GM19193 (cell line): Measurements from ENCODE around the gene SHROOM4.

Source experiments
- POLR2A ChIP-seq: IDR thresholded peaks from 4 replicates; pipeline ENCODE4 v1.6.1; 2011; ENCODE audit not compliant: insufficient read depth, insufficient read length; ENCODE audit errors: extremely low read depth

SHROOM4 gene

DNA sequence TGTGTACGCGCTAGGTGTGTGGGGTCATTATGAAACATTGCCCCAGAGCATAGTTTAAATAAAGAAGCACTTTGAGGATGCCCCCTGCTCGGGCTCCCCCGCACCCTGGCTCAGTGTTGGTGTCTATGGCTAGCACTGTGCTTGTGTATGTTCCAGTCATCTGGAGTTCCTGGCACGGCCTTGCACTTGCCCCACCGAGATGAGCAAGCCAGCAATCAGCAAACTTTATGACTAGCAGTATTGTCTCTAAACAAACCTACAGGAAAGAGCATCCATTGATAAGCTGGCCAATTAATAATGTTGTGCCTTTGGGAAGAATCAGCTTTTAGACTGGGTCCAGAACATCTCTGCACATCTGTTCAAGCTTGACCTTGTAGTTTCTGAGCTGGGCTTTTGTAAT, 707 bp upstream of the SHROOM4 start:
- TF ChIP-seq POLR2A = no peak

DNA sequence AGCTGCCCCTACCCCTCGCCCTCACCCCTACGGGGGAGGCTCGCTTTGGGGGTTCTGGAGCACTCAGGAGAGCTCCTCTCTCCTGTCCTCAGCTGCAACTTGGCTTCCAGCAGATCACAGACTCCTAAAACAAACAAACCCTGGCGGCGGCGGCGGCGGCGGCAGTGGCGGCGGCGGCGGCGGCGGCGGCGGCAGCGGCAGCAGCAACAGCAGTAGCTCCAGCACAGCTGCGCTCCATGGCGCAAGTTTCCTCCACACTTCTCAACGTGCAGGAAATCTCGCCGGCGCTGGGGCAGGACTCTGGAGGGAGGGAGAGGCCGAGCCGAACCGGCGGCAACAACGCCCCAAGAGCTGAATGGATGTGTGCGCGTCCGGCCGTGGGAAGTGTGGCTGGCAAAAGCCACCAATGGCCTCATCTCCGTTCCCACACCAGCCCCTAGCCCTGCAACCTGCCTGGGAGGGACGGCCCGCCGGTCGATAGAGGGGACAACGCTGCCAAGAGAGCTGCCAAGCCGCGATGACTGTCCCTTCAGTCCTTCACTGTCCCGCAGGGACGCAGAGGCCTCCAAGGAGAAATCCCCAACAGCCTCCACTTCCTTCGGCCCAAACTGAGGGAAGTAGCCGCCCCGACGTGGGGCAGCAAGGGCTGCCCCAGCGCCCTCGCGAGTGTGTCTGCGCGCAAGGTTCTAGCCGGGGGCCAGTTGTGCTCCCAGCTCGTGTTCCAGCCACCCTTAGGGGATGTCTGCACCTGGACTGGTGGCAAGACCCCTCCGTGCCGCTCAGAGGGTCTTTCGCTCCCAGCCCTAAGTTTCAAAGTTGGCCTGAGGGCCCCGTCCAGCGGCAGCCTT, 775 bp downstream of the SHROOM4 start:
- no peak for TF ChIP-seq POLR2A

DNA sequence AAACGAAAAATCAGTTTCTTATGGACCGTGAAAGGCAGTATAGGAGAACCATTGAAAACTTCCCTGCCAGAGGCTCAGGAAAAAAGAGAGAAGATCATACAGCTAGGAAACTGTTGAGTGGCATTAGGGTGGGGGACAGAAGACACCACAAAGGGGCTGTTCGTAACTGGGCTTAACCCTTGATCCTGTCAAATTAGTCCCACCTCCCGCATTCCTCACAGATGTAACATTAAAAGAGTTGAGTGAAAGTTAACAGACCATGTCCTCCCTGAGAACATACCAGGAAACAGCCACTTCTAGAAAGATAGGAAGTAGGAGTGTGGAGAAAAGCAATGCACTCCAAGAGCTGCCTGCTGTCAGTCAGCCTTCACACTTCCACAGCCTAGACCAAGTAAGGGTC, 8.7 kb downstream of the SHROOM4 start:
- no peak for TF ChIP-seq POLR2A

DNA sequence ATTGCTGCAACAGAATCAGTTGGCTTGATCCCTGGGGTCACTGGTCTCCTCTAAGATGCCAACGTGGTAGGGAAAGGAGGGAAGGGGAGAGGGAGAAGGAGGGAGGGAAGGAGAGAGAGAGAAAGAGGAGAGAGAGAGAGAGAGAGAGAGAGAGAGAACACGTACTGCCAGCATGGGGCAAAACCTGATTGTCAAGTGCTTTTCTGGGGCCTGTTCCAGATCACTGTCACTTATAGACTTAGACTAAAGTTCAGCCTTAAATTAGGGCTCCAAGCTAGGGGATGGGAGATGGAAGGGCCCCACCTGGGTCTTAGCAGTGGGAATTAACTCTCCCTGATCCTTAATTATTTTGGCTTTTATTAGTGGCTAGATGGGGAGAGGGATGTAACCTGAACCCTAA, 12.9 kb downstream of the SHROOM4 start:
- TF ChIP-seq POLR2A = no peak

DNA sequence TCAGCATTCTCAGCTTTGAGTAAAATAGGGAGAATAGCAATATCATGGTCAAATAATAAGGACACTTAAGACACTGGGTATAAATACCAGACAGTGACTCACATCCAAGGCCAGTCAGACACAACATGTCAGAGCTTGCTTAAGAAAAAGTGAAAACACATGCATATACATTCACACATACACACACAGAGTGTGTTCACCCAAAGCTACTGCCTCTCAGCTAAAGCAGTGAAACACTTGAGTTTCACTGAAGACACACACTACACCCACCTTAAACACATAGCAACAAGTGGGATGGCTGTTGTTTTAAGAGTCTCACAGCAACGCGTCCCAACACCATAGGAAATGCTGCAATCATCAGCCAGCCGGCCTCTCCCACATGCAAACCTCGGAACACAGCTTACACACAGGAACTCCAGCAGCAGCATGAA, 14.4 kb downstream of the SHROOM4 start:
- TF ChIP-seq POLR2A = no peak

DNA sequence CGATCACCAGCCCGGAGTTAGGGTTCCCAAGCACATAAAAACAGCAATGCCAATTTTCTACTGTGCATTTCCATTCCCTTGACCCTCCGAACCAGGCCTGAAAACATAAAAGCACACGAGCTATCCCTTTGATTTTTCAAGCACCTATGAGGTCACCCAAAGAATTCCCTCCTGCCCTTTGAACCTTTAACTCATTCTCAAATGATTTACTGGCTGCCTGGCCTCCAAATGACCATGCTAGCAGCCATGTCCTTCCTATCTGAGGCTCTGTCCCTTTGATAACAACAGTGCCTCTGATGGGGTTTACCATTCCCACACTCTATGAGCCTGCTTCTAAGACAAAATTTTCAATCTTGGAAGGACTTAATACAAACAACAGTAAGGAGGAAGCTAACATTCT, 15.2 kb downstream of the SHROOM4 start:
- no peak for TF ChIP-seq POLR2A

DNA sequence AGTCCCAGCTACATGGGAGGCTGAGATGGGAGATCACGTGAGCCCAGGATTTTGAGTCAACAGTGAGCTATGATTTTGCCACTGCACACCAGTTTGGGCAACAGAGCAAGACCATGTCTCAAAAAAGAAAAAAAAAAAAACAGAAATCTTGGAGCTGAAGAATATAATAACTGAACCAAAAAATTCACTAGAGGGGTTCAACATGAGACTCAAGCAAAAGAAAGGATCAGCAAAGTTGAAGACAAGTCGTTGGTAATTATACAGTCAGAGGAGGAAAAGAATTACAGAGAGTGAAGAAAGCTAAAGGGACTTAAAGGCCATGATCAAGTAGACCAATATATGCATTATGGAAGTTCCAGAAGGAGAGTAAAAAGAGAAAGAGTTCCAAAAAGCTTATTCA, 26.9 kb downstream of the SHROOM4 start:
- no peak for TF ChIP-seq POLR2A

DNA sequence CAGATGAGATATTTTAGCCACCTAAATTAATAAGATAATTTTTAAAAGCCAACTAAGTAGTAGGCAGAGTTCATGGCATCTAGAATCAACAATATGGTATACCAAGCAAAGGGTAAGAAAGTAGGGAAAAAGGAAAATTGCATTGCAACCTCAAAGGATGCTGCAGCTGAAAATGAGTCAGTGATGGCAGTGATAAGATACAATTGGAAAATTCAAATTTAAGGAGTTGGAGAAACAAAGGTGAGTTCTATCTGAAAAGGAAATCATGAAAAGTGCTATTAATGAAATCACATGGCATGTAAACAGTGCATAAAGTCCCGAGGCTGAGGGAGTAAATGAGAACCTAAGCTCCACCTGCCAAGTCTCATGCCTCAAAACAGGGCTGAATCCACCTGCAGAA, 33.9 kb downstream of the SHROOM4 start:
- TF ChIP-seq POLR2A = no peak

DNA sequence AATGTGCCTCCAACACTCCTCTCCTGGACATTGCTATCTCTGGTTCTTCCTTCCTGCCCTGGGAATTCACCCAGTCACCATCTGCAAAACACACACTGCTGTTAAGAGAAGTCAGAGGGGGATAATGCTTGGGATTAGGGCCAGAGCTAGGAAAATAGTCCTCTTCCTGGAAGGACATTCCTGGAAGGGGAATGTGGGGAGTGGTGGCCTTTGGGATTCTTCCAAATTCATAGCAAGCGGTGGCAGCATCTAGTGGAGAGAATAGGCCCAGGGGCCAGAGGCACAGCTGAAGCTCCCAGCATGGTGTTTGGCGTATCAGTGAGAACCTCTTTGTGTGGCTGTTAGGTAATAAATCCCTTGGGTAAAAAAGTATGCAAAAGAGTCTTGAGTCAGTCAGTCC, 34.3 kb downstream of the SHROOM4 start:
- TF ChIP-seq POLR2A = no peak

DNA sequence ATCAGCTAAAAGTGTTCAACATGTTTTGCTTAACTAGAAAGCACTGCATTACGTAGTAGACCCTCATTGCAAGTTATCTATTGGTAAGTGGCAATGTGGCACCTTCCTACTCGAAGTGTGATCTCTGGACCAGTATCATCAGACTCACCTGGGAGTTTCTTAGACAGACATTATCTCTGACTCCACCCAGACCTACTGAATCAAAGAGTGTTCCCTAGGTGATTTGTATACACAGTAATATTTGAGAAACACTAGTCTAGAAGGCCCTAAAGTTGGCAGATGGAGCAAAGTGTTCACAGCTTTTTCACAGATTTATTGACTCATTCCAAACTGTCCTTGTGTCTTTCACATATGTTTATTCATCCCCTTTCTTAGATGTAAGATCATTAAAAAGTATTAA, 35.7 kb downstream of the SHROOM4 start:
- no peak for TF ChIP-seq POLR2A

DNA sequence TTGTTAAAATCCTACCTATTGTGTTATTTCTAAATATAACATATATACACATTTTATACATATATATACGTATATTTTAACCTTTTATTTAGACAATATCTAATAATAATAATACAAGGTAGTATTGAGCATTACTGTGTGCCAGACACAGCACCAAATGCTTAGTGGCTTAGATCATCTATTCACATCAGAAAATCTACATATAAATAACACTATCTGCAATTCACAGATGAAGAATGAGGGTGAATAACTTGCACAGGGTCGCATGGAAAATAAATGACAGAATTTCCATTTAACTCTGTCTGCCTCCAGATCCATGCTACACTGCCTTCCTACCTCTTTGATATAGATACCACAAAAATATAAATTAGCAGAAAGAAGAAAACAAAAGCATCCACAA, 37.7 kb downstream of the SHROOM4 start:
- no peak for TF ChIP-seq POLR2A

DNA sequence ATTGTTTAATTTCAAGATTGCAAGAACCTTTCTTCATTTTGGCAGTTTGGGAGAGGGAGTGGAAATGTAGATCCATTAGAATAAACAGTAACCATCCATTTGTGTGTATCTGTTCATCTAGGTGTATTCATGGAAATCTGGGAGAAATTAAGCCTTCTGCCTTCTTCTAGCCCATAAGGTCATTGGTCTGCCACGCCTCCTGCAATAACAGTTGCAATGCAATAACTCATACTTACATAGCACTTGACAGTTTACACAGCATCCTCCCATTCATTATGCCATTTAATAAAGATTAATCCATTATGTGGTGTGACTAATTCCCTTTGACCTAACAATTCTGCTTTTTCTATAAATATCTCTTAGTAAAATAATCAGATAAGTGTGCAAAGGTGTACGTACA, 42.6 kb downstream of the SHROOM4 start:
- no peak for TF ChIP-seq POLR2A

DNA sequence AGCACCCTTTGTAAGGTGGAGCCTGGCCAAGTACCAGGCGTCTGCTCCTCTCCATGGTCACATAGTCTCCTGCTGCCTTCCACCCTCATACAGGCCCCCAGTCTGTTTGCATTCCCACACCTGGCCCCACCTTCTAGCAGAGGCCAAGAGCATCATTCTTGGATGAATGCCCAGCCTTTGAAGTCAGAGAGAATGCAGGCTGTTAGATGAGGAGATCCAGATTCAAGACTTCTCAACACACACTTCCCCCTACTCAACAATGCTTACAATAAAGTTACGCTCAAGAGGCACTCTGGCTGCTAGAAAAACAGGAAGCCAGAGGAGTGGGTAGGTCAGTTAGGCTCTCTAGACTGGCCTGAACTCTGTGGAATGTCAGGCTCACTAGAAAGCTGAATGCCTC, 43.3 kb downstream of the SHROOM4 start:
- TF ChIP-seq POLR2A = no peak

DNA sequence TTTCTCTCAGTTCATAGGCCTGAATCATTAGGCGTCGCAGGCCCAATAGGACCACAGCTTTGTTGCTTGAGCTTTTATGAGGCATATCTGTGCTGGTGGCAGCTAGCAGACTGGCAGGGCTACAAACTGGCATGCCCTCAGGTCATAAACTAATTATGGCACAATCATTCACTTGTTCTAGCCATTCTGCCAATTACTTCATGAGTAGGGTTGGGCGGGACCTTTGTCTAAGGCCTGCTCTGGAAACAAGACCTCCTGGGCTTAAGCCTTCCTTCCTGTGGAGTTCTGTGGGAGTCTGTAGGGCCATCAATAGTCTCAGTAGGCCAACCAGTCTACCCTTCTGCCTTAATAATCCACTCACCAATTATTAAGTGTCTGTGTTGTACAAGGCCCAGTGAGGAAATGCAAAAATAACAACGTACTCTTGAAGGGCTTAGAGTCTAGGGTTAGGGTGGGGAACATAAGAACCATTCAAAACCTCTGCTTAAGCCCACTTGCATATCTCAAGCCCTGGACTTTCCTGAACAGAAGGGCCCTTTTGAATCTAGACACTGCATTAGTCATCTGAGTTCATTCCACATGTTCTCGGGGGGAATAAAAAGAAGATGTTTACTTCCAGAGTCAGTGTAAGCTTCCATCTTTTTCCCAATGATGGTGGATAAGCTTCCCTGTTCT, 44.5 kb downstream of the SHROOM4 start:
- TF ChIP-seq POLR2A = no peak

DNA sequence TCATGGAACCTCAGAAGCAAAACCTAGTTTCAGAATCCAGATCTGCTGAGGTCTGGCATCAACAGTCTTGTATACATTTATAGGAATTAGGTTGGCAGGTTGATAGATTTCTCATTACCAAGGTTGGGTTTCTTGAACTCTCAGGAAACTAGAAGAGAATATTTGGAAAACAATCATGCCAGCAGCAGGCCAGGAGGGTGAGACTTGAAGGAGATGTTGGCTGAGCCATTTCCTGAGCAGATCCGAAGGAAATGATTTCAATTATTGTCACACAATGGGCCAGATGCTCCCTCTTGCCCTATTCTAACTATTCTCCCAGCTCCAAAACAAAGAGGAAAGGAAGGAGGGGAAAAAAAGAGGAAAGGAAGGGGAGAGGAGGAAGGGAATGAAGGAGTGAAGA, 45.2 kb downstream of the SHROOM4 start:
- TF ChIP-seq POLR2A = no peak

DNA sequence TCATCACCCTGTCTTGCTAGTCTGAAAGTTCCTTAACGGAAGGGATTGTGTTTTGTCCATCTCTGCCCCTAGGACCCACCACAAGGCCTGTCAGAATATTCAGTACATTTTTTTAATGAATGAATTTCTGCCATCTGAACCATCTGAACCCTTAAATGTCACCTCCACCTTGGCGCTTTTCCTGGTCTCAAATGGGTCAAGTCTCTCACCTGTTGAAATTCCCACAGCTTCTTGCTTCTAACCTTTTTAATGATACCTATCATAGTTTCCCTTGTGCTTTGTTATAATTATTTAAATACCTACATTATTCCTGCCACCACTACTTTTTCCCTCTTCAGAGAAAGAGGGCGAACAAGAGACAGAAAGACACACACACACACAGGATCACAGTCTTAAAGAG, 48.0 kb downstream of the SHROOM4 start:
- no peak for TF ChIP-seq POLR2A

DNA sequence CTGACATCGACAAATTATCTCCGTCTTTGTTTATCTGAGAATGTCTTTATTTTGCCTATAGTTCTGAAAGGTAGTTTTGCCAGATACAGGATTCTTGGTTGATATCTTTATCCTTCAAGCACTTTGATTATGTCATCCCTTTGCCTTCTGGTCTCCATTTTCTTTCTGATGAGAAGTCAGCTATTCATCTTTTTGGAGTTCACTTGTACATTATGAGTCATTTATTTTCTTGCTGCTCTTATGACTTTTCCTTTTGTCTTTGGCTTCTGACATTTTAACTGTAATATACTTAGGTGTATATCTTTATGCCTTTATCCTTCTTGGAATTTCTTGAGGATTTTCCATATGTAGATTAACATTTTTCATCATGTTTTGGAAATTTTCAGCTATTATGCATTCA, 51.4 kb downstream of the SHROOM4 start:
- TF ChIP-seq POLR2A = no peak

DNA sequence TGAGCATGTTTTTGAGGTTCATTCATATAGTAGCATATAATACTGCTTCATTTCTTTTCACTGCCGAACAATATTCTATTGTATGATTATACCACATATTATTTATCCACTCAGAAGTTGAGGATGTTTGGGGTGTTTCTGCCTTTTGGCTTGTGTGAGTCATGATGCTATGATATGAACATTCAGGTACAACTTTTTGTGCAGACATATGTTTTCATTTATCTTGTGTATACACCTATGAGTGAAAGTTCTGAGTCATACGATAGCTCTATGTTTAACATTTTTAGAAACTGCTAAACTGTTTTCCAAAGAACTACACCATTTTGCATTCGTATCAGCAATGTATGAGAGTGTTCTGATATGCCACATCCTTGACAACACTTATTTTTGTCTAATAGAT, 57.7 kb downstream of the SHROOM4 start:
- no peak for TF ChIP-seq POLR2A
